Endothelial cell of hepatic sinusoid (primary cell): ENCODE data around the gene SMAD4.
"Not testable (repeated sequence)": the region's sequence is repeated elsewhere in the genome, so short reads cannot be mapped to it uniquely, and the experiment has no call there.

ENCODE experiments used
- in situ Hi-C: cut with HindIII; loops from 2 replicates; pipeline ENCODE4 v1.10.0; 2017; ENCODE audit warnings: low sequenced_read_pairs

Gene SMAD4

GRCh38 chr18:51066273-51066672, 36.3 kb downstream of the SMAD4 start:
- in situ Hi-C loops, result no loop called here

DNA sequence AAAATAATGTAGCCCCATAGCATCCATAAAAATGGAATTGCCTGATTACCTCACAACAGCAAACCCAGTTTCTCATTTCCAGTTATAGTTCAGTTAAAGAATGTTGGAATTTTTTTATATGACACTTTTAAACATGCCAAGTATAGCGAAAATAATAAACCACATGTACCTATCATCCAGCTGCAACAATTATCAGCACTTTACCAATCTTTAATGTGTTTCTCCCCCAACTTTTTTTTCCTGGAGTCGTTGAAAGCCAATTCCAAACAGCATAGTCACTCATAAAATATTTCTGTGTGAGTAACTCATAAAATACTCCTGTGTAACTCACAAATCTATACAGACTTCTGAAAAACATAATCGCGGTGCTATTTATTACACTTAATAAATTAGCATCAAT, 38.1 kb downstream of the SMAD4 start:
- in situ Hi-C loops, result no loop called here

DNA sequence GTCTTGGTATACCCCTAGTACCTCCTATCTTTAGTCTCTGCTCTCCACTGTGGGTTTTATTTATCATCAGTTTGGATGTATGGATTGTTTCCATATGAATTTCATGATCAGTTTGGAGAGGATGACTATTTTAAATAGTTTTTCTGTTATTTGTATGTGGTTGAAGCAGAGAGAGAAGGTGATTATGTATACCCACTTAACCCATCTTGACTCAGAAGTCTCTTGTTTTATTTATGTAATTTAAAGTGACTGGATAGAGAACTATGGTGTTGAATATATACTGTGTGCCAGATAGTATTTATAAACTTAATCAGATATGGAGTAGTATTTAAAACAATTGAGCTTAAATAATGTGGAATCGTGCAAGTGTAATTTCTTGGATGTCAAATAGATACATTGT, 39.9 kb downstream of the SMAD4 start:
- in situ Hi-C loops, result no loop called here

GRCh38 chr18:51070545-51070944, 40.5 kb downstream of the SMAD4 start:
- in situ Hi-C loops, result no loop called here

- in situ Hi-C loops, result no loop called here
Observed at GRCh38 chr18:51072586-51073313, 42.7 kb downstream of the SMAD4 start.

- in situ Hi-C loops, result no loop called here
Observed at GRCh38 chr18:51074605-51075004, 44.6 kb downstream of the SMAD4 start.

GRCh38 chr18:51076503-51076902, 46.5 kb downstream of the SMAD4 start:
- in situ Hi-C loops, result no loop called here

DNA sequence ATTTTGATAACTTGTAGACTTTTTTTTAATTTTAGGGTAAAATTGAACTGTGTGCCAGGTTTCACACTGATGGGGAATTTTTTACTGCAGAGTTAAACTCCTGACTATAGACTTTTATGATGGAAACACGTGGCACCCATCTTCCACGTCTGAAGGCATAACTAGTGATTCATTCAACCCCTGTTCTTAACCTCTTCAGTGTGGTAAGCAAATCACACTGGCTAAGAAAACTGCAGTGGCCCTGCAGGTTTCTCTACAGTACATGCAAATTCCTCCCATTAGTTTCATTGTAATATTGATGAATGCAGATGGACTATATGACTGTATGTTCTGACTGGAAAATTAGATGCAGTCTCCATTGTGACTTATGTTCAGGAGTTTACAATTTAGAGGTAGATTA, 47.2 kb downstream of the SMAD4 start:
- in situ Hi-C loops, result no loop called here

GRCh38 chr18:51078026-51078425, 48.0 kb downstream of the SMAD4 start:
- in situ Hi-C loops, result no loop called here

GRCh38 chr18:51082571-51083267, 52.7 kb downstream of the SMAD4 start:
- in situ Hi-C loops, result loop anchor here (10.0 kb wide), 1 partner anchor 248 kb away; no protein-coding TSS in a partner anchor

DNA sequence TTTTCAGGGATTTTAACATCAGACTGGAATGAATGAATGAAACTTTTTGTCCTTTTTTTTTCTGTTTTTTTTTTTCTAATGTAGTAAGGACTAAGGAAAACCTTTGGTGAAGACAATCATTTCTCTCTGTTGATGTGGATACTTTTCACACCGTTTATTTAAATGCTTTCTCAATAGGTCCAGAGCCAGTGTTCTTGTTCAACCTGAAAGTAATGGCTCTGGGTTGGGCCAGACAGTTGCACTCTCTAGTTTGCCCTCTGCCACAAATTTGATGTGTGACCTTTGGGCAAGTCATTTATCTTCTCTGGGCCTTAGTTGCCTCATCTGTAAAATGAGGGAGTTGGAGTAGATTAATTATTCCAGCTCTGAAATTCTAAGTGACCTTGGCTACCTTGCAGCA, 53.4 kb downstream of the SMAD4 start:
- in situ Hi-C loops, result loop anchor here (10.0 kb wide), 1 partner anchor 249 kb away; no protein-coding TSS in a partner anchor

GRCh38 chr18:51088410-51088809, 58.4 kb downstream of the SMAD4 start:
- in situ Hi-C loops, result loop anchor here (10.0 kb wide), 1 partner anchor 254 kb away; no protein-coding TSS in a partner anchor

GRCh38 chr18:51089691-51090090, 59.7 kb downstream of the SMAD4 start:
- in situ Hi-C loops, result loop anchor here (10.0 kb wide), 1 partner anchor 255 kb away; no protein-coding TSS in a partner anchor

GRCh38 chr18:51091270-51091669, 61.3 kb downstream of the SMAD4 start:
- in situ Hi-C loops, result no loop called here

GRCh38 chr18:51092117-51092516, 62.1 kb downstream of the SMAD4 start:
- in situ Hi-C loops, result no loop called here

GRCh38 chr18:51092967-51093366, 63.0 kb downstream of the SMAD4 start:
- in situ Hi-C loops, result not testable (repeated sequence)

GRCh38 chr18:51097021-51097822, 67.2 kb downstream of the SMAD4 start:
- in situ Hi-C loops, result no loop called here

GRCh38 chr18:51098082-51098481, 68.1 kb downstream of the SMAD4 start:
- in situ Hi-C loops, result no loop called here

- in situ Hi-C loops, result no loop called here
Observed at GRCh38 chr18:51098513-51098912, 68.5 kb downstream of the SMAD4 start.

DNA sequence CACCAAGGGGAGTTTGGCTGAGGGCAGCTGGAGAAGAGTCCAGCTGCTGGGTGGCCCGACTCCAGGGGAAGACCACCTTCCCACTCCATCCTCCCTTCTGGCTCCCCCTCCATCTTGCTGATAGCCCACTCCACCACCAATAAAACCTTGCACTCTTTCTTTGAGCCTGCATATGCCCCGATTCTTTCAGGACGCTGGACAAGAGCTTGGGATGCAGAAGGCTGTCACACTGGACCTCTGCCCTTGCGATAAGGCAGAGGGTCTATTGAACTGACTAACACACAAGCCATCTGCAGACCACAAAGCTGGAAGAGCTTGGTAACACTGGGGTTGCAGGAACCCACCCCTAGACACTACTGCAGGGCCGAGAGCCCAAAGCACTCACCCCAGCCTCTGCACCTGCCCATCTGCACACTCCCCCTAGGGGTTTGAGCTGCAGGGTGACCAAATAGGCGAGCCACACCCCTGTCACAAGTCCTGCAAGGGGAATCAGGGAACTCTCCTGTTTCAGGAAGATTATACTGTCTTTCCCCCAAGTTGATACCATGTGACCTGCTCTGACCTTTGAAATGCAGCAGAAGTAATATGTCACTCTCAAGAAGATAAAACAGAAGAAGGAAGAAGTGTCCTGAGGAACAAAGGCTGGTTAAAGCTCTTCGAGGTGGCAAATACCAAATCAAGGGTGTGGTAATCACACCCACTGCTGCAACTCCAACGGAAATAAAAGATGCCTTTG, 70.5 kb downstream of the SMAD4 start:
- in situ Hi-C loops, result no loop called here

GRCh38 chr18:51107082-51107481, 77.1 kb downstream of the SMAD4 start:
- in situ Hi-C loops, result loop anchor here (5.0 kb wide), 1 partner anchor 90 kb away; the partner anchor contains the start of gene MEX3C
